Hematopoietic multipotent progenitor cell treated with erythropoietin and hydrocortisone succinate and interleukin-3 and kit ligand, for 8 days (in vitro differentiated cells): Measurements from ENCODE around the gene TFR2.

Source experiments
- DNase-seq: peaks from one replicate; pipeline ENCODE4 v3.0.0-alpha.2; 2015

The TFR2 gene

GRCh38 chr7:100649826-100650565 is 8.6 kb upstream of the TFR2 start:
- no peak for DNase-seq

- DNase-seq: peak; percentile 90
Measured at GRCh38 chr7:100642534-100642907, 1.2 kb upstream of the TFR2 start.

- DNase-seq: peak; percentile 67
Measured at GRCh38 chr7:100641860-100642533, 645 bp upstream of the TFR2 start.

GRCh38 chr7:100640517-100641440 is 573 bp downstream of the TFR2 start:
- DNase-seq: peak; percentile 87

- DNase-seq: peak; percentile 71
Measured at GRCh38 chr7:100639995-100640516, 1.3 kb downstream of the TFR2 start.

GRCh38 chr7:100632951-100633717 is 8.2 kb downstream of the TFR2 start:
- peak; percentile 67 for DNase-seq

DNA sequence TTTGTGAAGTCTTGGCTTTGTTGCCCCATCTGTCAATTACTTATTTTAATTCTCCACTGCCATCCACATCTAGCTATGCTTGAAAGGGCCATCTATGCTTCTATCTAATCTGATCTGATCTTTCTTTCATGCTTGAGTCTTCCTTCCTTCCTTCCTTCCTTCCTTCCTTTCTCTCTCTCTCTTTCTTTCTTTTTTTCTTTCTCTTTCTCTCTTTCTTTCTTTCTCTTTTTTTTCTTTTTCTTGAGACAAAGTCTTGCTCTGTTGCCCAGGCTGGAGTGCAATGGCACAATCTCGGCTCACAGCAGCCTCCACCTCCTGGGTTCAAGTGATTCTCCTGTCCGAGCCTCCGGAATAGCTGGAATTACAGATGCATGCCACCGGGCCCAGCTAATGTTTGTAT is 11.3 kb downstream of the TFR2 start:
- no peak for DNase-seq

DNA sequence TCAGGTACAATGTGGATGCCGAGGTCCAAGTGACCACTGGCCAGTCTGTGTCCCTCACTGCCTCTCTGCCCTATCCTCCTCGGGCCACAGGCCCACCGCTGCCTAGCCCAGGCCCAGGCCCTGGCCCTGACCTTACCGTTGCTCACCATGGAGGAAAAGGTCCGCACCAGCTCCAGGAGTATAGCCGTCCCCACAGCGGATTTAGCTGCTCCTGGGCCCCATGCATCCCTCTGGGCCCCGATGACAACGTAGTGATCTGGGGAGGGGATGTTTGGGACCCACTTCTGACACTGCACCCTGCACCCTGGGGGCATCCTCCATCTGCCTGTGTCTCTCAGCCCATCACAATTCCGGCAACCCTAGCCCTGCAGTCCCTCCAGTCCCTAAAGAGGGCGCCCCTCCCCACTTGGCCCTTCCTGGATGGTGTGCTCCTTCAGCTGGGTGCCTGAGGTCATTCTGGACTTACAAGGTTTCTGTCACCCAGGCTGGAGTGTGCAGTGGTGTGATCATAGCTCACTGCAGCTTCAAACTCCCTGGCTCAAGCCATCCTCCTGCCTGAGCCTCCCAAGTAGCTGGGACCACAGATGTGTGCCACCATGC is 12.1 kb downstream of the TFR2 start:
- DNase-seq: peak; percentile 73

GRCh38 chr7:100627238-100627549 is 14.2 kb downstream of the TFR2 start:
- no peak for DNase-seq

- DNase-seq: peak; percentile 87
Measured at GRCh38 chr7:100626530-100627237, 14.7 kb downstream of the TFR2 start.

GRCh38 chr7:100626055-100626454 is 15.3 kb downstream of the TFR2 start:
- peak; percentile 38 for DNase-seq

DNA sequence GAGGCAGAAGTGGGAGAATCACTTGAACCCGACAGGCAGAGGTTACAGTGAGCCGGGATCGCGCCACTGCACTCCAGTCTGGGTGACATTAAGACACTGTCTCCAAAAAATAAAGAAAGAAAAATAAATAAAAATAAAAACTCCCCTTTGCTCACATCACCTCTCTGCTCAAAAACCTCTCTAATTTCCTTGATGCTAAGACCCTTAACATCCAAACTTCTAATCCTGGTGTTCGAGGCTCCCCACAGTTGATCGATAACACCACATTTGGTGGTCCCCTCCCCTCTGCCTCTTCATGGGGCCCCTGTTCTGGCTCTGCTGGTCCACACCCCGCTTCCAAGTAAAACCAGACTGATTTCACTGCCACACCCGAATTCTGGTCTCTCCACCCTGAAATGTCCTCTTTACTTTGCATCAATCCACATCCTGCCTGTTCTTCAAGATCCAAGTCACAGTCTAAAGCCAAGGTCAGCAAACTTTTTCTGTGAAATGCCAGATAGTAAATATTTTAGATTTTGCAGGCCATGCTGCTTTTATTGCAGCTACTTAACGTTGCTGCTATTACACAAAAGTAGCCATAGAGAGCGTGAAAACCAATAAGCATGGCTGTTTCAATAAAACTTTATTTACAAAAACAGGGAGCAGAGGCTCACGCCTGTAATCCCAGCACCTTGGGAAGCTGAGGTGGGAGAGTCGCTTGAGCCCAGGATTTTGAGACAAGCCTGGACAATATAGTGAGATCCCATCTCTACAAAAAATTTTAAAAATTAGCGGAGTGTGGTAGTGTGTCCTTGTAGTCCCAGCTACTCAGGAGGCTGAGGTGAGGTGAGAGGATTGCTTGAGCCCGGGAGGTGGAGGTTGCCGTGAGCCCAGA is 17.2 kb downstream of the TFR2 start:
- peak; percentile 96 for DNase-seq

DNA sequence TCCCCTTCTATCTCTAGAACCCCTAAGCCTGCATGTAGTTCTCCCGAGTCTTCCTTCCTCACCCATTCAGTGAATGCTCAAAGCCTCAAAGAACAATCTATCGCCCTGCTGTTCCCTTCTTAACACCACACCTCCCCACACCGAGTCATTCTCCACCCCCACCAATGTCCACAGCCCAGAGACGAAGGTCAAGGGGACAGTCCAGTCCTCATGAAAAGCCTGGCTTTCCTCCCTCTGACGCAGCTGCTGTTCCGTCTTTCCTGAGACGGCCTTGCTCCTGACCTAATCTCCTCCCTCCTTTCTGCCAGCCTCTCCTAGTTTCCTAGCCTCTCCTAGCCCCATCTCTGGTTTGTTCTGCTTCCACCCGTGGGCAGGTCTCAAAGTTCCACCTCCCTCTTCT is 19.8 kb downstream of the TFR2 start:
- no peak for DNase-seq

- no peak for DNase-seq
Measured at GRCh38 chr7:100620804-100621203, 20.5 kb downstream of the TFR2 start.

DNA sequence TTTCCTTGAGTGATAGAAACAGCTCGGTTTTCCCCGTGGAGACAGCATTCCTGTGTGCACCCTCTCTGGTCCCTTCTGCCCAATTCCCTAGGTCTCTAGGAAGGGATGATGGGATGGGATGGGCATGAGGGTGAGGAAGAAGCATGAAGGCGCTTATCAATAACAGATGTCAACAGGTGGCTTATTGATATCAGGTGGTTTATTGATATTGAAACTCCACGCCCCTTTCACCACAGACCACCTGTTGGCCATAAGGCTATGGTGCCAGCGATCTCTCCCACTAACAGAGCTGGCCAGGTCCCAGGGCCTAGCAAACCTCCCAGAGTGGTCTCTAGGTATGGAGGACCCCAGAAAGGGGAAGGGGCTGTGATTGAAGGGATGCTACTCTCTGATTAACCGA is 21.1 kb downstream of the TFR2 start:
- no peak for DNase-seq

- peak; percentile 18 for DNase-seq
Measured at GRCh38 chr7:100614308-100614861, 27.0 kb downstream of the TFR2 start.

DNA sequence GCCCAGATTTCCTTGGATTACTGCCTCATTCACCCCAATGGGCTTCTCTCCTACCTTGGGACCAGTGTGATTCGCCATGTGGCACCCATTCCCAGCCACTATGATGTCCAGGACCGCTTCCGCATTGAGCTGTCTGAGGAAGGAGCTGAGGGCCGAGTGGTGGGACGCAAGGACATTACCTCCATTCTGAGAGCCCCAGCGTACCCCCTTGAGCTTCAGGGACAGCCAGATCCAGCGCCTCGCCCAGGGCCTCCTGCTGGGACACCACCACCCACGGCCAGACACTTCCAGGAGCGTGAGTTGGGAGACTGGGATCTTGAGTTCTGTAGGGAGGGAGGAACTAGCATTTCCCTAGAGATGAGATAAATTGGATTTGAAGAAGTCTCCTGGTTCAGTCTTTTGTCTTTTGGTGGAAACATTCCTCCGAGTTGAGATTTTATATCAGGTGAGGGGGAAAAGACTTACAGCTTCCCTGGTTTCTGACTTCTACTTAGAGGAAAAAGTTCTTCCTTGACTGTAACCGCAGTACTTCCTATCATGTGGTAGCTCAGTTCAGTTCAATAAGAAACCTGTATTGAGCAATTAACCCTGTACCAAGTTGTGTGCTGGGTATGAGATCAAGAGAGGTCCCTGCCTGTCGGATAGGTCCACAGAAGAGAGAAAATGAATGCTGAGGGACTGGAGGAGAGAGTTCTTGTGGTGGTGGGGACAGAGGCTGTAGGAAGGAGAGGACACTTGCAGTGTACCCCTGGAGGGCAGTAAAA is 27.8 kb downstream of the TFR2 start:
- no peak for DNase-seq

DNA sequence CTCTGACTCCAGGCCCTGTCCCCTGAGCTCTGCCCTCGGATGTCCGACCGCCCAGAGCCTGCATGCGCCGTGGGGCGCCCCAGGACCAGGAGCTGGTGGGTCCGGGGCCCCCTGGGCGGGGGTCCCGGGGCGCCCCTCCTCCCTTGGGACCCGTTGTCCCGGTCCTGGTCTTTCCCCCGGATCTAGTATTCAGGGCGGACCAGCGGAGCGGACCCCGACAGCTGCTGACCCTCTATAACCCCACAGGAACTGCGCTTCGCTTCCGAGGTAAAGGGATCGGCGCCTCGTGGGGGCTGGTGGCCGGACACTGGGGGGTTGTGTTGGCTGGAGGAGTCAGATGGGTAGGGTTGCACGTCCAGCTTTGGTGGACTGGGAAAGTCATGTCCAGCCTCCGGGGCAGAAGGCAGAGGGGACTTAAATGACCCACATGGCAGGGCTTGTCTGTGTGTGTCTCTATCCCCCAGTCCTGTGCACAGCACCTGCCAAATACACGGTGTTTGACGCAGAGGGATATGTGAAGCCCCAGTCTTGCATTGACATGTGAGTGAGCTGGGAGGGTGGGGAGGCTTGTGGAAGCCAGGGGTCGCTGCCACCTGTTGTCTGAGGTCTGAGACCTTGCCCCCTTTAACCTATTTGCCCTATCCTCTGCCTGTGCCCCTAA is 28.5 kb downstream of the TFR2 start:
- DNase-seq: peak; percentile 55
